H9 (cell line): Measurements from ENCODE around the gene TOR3A. TPM values are rescaled to one million over a fixed set of nuclear protein-coding genes. Genes with fewer than 3 reads are reported as not detected.

Experiments
- DNase-seq: peaks from one replicate; pipeline ENCODE4 v3.0.0-alpha.2; 2017
- H2AFZ ChIP-seq: one replicate; pipeline ENCODE4 v1.6.1; 2013; ENCODE audit warnings: mild to moderate bottlenecking, low read length, control low read depth, moderate library complexity
- H2AK5ac ChIP-seq: 2 replicates; pipeline ENCODE4 v1.6.1; 2013; ENCODE audit warnings: low read length, control low read depth, mixed read lengths; ENCODE audit not compliant: insufficient read length
- H2BK120ac ChIP-seq: one replicate; pipeline ENCODE4 v1.6.1; 2013; ENCODE audit warnings: low read depth, mild to moderate bottlenecking, low read length, control low read depth, inconsistent platforms; ENCODE audit not compliant: poor library complexity, severe bottlenecking
- H2BK12ac ChIP-seq: 2 replicates; pipeline ENCODE4 v1.6.1; 2013; ENCODE audit warnings: low read length, control low read depth, mixed read lengths, low read depth; ENCODE audit not compliant: insufficient read length
- H2BK15ac ChIP-seq: 2 replicates; pipeline ENCODE4 v1.6.1; 2013; ENCODE audit warnings: low read depth, low read length, control low read depth
- H2BK20ac ChIP-seq: one replicate; pipeline ENCODE4 v1.6.1; 2013; ENCODE audit warnings: low read depth, mild to moderate bottlenecking, low read length, control low read depth, inconsistent platforms; ENCODE audit not compliant: poor library complexity, severe bottlenecking
- H2BK5ac ChIP-seq: 2 replicates; pipeline ENCODE4 v1.6.1; 2013; ENCODE audit warnings: low read length, control low read depth, mixed read lengths; ENCODE audit not compliant: insufficient read length
- H3K14ac ChIP-seq: 2 replicates; pipeline ENCODE4 v1.6.1; 2013; ENCODE audit warnings: low read length, control low read depth; ENCODE audit not compliant: insufficient read depth
- H3K18ac ChIP-seq: 2 replicates; pipeline ENCODE4 v1.6.1; 2013; ENCODE audit warnings: low read depth, mild to moderate bottlenecking, mixed read lengths, low read length, control low read depth; ENCODE audit not compliant: insufficient read length
- H3K23ac ChIP-seq: 2 replicates; pipeline ENCODE4 v1.6.1; 2013; ENCODE audit warnings: low read length, control low read depth, mixed read lengths, low read depth; ENCODE audit not compliant: insufficient read length
- H3K23me2 ChIP-seq: 2 replicates; pipeline ENCODE4 v1.6.1; 2013; ENCODE audit warnings: low read depth, mild to moderate bottlenecking, mixed read lengths, low read length, control low read depth; ENCODE audit not compliant: insufficient read length, poor library complexity, severe bottlenecking
- H3K27ac ChIP-seq: 2 replicates; pipeline ENCODE4 v1.5.1; 2013; ENCODE audit warnings: low read length, control low read depth, mixed read lengths, low read depth; ENCODE audit not compliant: insufficient read length
- H3K27me3 ChIP-seq: 2 replicates; pipeline ENCODE4 v1.6.1; 2013; ENCODE audit warnings: low read length, control low read depth, inconsistent platforms; ENCODE audit not compliant: insufficient read depth
- H3K4ac ChIP-seq: 2 replicates; pipeline ENCODE4 v1.6.1; 2013; ENCODE audit warnings: low read depth, mild to moderate bottlenecking, control low read depth, inconsistent platforms, low read length, moderate library complexity
- H3K4me1 ChIP-seq: 2 replicates; pipeline ENCODE4 v1.6.1; 2013; ENCODE audit warnings: low read length, control low read depth, inconsistent platforms; ENCODE audit not compliant: insufficient read depth
- H3K4me2 ChIP-seq: 2 replicates; pipeline ENCODE4 v1.6.1; 2013; ENCODE audit warnings: low read length, control low read depth, mixed read lengths; ENCODE audit not compliant: insufficient read length, insufficient read depth
- H3K56ac ChIP-seq: 2 replicates; pipeline ENCODE4 v1.6.1; 2013; ENCODE audit warnings: low read depth, mild to moderate bottlenecking, mixed read lengths, low read length, control low read depth; ENCODE audit not compliant: insufficient read length
- H3K79me1 ChIP-seq: 2 replicates; pipeline ENCODE4 v1.6.1; 2013; ENCODE audit warnings: low read depth, mild to moderate bottlenecking, moderate library complexity, low read length, control low read depth, inconsistent platforms; ENCODE audit not compliant: insufficient read depth, poor library complexity, severe bottlenecking
- H3K79me2 ChIP-seq: 2 replicates; pipeline ENCODE4 v1.6.1; 2013; ENCODE audit warnings: low read length, control low read depth, inconsistent platforms; ENCODE audit not compliant: insufficient read depth
- H3K9ac ChIP-seq: 2 replicates; pipeline ENCODE4 v1.6.1; 2013; ENCODE audit warnings: low read length, control low read depth, mixed read lengths; ENCODE audit not compliant: insufficient read length; ENCODE audit errors: extremely low read depth
- H3K9me3 ChIP-seq: one replicate; pipeline ENCODE4 v1.6.1; 2013; ENCODE audit warnings: low read depth, low read length, inconsistent platforms; ENCODE audit not compliant: control insufficient read depth
- H3T11ph ChIP-seq: one replicate; pipeline ENCODE4 v1.6.1; 2013; ENCODE audit warnings: mild to moderate bottlenecking, low read length, control low read depth, inconsistent platforms
- H4K20me1 ChIP-seq: one replicate; pipeline ENCODE4 v1.6.1; 2013; ENCODE audit not compliant: control insufficient read depth, insufficient read length, insufficient read depth
- H4K5ac ChIP-seq: 2 replicates; pipeline ENCODE4 v1.6.1; 2013; ENCODE audit warnings: low read depth, mild to moderate bottlenecking, mixed read lengths, low read length, control low read depth; ENCODE audit not compliant: insufficient read length
- H4K8ac ChIP-seq: replicated peaks from 2 replicates; pipeline ENCODE4 v1.6.1; 2013; ENCODE audit warnings: low read length, control low read depth, mixed read lengths, low read depth; ENCODE audit not compliant: insufficient read length
- H4K91ac ChIP-seq: 2 replicates; pipeline ENCODE4 v1.6.1; 2013; ENCODE audit warnings: low read depth, mild to moderate bottlenecking, moderate library complexity, mixed read lengths, low read length, control low read depth; ENCODE audit not compliant: insufficient read length
- H3K27ac Mint-ChIP-seq, 3 experiments: 2 replicates in 2 of 3; 3 replicates in 1 of 3; pipeline ENCODE4 v1.8.0; 2020 to 2021; ENCODE audit warnings: mixed read lengths in 3 of 3, mild to moderate bottlenecking in 1 of 3, moderate library complexity in 1 of 3
- H3K27me3 Mint-ChIP-seq: 2 replicates; pipeline ENCODE4 v1.8.0; 2021; ENCODE audit warnings: low read depth, mild to moderate bottlenecking, moderate library complexity, mixed read lengths
- H3K36me3 Mint-ChIP-seq, 3 experiments: 2 replicates in 2 of 3; 3 replicates in 1 of 3; pipeline ENCODE4 v1.8.0; 2020 to 2021; ENCODE audit warnings: low read depth in 3 of 3, mixed read lengths in 3 of 3; ENCODE audit not compliant: insufficient read depth in 1 of 3
- H3K4me1 Mint-ChIP-seq, 2 experiments: 2 replicates each; pipeline ENCODE4 v1.8.0; 2020; ENCODE audit warnings: mixed read lengths in 2 of 2
- H3K4me3 Mint-ChIP-seq, 2 experiments: 2 replicates in 1 of 2; 3 replicates in 1 of 2; pipeline ENCODE4 v1.8.0; 2020 to 2021; ENCODE audit warnings: mild to moderate bottlenecking in 2 of 2, mixed read lengths in 2 of 2, moderate library complexity in 1 of 2
- H3K9me3 Mint-ChIP-seq, 2 experiments: 2 replicates in 1 of 2; 3 replicates in 1 of 2; pipeline ENCODE4 v1.8.0; 2020; ENCODE audit warnings: mild to moderate bottlenecking in 2 of 2, mixed read lengths in 2 of 2, moderate library complexity in 1 of 2
- WGBS: extraction: QIAGEN DNeasy Blood & Tissue Kit; methylation state at CpG from one replicate; pipeline ENCODE4 v1.1.7; 2013; ENCODE audit warnings: missing lambda C conversion rate, low lambda C conversion rate, mixed read lengths; ENCODE audit not compliant: insufficient read length; ENCODE audit errors: extremely low coverage; 5-methylcytosine and 5-hydroxymethylcytosine counted together
- total RNA-seq: library from RNA; stranded (reverse); gene quantifications from 2 replicates; pipeline ENCODE4 v1.2.1, GENCODE V29; 2021
- TF ChIP-seq, protein P1 (sequence below): fragments of 200-600 bp; sonication (generic); conservative IDR thresholded peaks from 3 replicates; pipeline ENCODE4 v1.8.0; 2021; ENCODE audit warnings: antibody characterized with exemption, mild to moderate bottlenecking

Gene TOR3A
- total RNA-seq, 1 experiment from 2014 or later = 27.3 TPM

GRCh38 chr1:179042700-179043099 is 39.2 kb upstream of the TOR3A start:
- H3K14ac ChIP-seq = no peak overlapping the region
- H4K20me1 ChIP-seq = no peaks in the 10 kb centered on the region
- H2BK5ac ChIP-seq = no peak overlapping the region
- no peaks in the 10 kb centered on the region for H3K23me2 ChIP-seq
- no peak overlapping the region for H3K23ac ChIP-seq
- peaks cover 3% of the 10 kb centered on the region; the same call in 1 of the 2 replicates for H3K4me1 ChIP-seq
- no peaks in the 10 kb centered on the region for H3K79me1 ChIP-seq
- no peak overlapping the region for H4K8ac ChIP-seq
- H3K36me3 Mint-ChIP-seq = peaks cover 12 to 17% (median 13%) of the 10 kb centered on the region in 3 experiments; a peak in 5 of 7 replicates
- H2BK12ac ChIP-seq = no peak overlapping the region
- H3K27ac ChIP-seq = no peak overlapping the region
- H4K5ac ChIP-seq = no peak overlapping the region
- H3K27me3 ChIP-seq = no peaks in the 10 kb centered on the region
- no peaks in the 10 kb centered on the region for H3K9me3 ChIP-seq
- no peak overlapping the region for H2BK15ac ChIP-seq
- no peak overlapping the region for H2AK5ac ChIP-seq
- no peak overlapping the region for H4K91ac ChIP-seq
- no peak overlapping the region for H3K9ac ChIP-seq
- no peak overlapping the region for H3K56ac ChIP-seq
- no peak overlapping the region for H3K4me2 ChIP-seq
- no peak overlapping the region for H3T11ph ChIP-seq
- no peak overlapping the region for H2BK20ac ChIP-seq
- no peak overlapping the region for H3K27ac Mint-ChIP-seq
- TF ChIP-seq, protein P1, sequence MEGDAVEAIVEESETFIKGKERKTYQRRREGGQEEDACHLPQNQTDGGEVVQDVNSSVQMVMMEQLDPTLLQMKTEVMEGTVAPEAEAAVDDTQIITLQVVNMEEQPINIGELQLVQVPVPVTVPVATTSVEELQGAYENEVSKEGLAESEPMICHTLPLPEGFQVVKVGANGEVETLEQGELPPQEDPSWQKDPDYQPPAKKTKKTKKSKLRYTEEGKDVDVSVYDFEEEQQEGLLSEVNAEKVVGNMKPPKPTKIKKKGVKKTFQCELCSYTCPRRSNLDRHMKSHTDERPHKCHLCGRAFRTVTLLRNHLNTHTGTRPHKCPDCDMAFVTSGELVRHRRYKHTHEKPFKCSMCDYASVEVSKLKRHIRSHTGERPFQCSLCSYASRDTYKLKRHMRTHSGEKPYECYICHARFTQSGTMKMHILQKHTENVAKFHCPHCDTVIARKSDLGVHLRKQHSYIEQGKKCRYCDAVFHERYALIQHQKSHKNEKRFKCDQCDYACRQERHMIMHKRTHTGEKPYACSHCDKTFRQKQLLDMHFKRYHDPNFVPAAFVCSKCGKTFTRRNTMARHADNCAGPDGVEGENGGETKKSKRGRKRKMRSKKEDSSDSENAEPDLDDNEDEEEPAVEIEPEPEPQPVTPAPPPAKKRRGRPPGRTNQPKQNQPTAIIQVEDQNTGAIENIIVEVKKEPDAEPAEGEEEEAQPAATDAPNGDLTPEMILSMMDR = no peak
- H2AFZ ChIP-seq = no peak overlapping the region
- peaks cover 11% of the 10 kb centered on the region in 2 experiments for H3K4me1 Mint-ChIP-seq
- H3K79me2 ChIP-seq = peaks cover 5% of the 10 kb centered on the region; the same call in 1 of the 2 replicates
- H3K9me3 Mint-ChIP-seq = peaks cover 14 to 15% of the 10 kb centered on the region in 2 experiments; a peak in 4 of 5 replicates
- WGBS = no CpG with 5 or more reads among the region's 5 CpGs
- DNase-seq = no peak
- H2BK120ac ChIP-seq = no peak overlapping the region
- no peak overlapping the region for H3K4ac ChIP-seq
- H3K27me3 Mint-ChIP-seq = no peaks in the 10 kb centered on the region; the same call in 1 of the 2 replicates
- no peak overlapping the region for H3K4me3 Mint-ChIP-seq
- no peak overlapping the region for H3K18ac ChIP-seq
